HG03196 (cell line): ENCODE results near the gene LRRC25.
"Not testable (repeated sequence)": the region's sequence is repeated elsewhere in the genome, so short reads cannot be mapped to it uniquely, and the experiment has no call there.

Source experiments
- ATAC-seq: cut with Tn5 transposase; IDR thresholded peaks from one replicate; pipeline ENCODE4 v1.9.1; 2021; ENCODE audit not compliant: unreplicated experiment

LRRC25 gene

DNA sequence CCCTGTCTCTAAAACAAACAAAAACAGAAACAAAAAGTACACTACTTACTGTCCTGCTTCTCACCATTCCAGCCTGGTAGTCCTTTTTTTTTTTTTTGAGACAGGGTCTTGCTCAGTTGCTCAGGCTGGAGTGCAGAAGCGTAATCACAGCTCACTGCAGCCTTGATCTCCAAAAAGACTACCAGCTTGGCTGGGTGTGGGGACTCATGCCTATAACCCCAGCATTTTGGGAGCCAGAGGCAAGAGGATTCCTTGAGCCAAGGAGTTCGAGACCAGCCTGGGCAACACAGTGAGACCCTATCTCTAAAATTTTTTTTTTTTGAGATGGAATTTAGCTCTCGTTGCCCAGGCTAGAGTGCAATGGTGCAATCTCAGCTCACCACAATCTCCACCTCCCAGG lies 16.6 kb downstream of the LRRC25 start:
- no peak for ATAC-seq

DNA sequence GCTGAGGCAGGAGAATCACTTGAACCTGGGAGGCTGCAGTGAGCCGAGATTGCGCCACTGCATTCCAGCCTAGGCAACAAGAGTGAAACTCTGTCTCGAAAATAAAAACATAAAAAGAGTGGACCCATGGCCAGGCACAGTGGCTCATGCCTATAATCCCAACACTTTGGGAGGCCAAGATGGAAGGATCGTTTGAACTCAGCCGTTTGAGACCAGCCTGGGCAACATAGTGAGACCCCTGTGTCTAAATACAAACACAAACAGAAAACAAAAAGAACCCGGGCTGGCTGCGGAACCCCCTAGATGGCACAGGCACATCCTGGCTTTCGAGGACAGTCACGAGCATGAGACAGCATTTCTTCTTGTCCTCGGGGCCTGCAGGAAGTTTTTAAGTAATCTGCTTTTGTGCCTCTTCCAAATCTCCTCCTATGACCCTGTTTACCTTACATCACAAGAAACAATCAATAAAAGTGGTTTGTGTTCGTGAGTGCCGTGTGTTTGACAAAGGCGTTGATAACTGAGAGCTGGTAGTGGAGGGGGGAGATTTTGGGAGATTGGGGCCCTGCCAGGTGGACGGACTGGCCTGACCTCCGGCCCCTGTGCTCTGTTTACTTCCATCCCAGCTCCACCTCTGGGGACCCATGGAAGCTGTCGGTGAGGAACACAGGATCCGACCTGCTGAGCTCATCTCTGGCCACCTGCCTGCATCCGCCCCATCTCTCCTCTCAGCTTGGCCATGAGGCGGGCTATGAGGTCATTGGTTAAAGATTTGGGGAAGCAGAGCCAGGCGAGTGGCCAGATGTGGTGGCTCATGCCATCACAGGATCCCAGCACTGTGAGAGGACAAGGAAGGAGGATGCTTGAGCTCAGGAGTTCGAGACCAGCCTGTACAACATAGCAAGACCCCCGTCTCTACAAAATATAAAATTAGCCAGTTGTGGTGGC lies 17.3 kb downstream of the LRRC25 start:
- ATAC-seq, result no peak

DNA sequence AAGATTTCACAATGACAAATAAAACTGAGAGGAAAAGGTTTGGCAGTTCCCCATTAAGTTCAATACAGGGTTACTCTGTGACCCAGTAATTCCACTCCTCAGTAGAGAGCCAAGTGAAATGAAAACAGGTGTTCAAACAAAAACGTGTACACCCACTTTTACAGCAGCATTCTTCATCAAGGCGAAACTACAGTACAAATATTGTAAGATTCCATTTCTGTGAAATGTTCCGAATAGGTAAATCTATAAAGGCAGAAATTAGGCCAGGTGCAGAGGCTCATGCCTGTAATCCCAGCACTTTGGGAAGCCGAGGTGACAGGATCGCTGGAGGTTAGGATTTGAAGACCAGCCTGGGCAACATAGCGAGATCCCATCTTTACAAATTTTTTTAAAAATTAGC lies 20.4 kb downstream of the LRRC25 start:
- no peak for ATAC-seq

DNA sequence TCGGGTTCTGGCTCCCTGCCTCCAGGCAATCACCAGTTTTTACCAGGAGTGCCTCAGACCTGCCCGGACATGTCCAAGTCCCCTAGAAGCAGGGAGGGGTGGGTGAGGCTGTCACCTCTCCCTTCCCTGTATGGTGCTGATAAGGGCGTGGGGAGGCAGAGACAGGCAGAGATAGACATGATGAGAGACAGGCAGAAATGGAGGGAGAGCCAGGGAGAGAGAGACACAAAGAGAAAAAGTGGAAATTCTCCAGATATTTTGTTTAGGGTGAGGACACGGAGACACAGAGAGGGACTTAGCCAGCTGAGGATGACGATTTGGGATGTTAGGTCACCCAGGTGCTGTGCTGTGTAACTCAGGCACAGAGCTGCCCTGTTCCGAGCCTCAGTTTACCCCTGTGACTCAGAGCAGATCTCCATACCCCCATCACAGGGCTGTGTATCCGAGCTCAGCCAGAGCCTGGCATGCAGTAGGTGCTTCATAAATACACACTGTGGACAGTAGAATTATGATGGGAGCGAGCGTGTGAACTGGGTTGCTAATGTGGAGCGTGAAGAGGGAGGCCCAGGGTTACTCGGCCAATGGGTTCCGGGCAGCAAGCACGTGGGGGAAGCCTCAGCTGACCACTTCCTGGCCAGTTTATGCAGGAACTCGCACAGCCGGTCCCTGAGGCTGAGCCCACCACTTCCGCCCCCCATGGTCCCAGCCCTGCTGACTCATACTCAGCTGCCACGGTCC lies 23.4 kb downstream of the LRRC25 start:
- peak; percentile 79 for ATAC-seq

DNA sequence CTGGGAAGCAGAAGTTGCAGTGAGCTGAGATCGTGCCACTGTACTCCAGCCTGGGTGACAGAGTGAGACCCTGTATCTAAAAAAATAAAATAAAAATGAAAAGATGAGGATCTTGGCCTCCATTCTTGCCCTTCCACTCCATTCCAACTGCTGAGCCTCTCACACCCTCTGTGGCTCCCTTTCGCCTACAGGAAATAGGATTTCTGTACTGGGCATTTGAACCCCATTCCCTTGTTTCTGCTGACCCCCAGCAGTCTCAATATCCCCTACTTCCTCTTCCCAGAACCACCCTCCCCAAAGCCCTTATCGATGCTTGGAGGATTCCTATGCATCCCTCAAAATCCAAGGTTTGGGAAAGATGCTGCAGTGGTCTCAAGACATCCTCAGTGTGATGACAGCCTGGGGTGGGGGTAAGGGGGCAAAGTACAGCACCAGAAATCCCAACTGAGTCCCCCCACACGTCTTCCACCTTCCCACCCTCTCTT lies 24.0 kb downstream of the LRRC25 start:
- ATAC-seq, result no peak

DNA sequence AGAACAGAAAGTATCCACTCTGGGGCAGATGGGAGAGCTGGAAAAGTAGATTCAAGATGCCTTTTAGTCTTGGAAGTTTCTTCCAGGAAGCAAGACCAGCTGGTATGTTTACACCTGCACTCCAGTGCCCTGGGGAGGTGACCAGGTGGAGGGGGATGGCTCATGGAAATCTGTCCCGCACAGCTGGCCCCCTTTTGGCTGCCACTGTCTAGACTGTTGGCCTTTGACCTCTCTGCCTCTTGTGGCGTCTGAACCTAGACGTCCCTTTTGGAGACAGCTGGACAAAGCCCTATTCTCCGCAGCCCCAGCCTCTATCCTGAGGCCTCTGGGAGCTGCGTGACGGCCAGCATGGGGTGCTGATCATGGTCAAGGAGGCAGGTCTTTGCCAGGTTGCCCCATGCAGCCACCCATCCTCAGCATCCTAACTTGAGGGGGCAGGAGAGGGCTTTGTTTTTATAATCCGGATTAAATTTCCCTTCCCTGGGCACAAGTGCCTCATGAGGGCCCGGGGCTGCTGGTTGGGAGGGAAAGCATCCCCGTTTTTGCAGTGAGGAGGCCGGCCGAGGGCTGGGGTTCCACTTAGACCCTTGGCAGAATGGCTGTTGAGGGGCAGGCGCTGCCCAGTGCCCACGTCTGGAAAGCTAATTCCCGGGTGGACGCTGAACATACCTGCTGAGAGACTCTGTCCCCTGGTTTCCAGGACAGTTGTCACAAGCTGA lies 28.8 kb downstream of the LRRC25 start:
- ATAC-seq, result no peak

DNA sequence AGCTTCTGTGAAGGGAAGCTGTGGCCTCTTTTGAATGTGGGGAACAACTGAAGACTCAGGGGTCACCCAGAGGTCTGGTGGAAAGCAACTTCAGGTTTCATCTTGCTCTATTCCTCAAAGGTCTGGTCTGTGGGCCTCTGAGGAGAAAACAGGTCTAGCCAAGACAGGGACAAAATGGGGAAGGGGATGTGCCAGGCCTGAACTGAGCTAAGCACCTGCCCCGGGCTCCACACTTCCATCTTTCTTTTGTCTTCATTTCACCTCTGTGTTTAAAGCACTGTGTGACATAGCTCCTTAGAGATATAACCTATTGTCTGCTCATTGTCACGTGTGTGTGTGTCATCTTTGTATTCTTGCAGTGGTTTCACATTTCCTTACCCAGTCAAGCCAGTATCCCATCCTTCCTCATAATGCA lies 31.4 kb downstream of the LRRC25 start:
- no peak for ATAC-seq

DNA sequence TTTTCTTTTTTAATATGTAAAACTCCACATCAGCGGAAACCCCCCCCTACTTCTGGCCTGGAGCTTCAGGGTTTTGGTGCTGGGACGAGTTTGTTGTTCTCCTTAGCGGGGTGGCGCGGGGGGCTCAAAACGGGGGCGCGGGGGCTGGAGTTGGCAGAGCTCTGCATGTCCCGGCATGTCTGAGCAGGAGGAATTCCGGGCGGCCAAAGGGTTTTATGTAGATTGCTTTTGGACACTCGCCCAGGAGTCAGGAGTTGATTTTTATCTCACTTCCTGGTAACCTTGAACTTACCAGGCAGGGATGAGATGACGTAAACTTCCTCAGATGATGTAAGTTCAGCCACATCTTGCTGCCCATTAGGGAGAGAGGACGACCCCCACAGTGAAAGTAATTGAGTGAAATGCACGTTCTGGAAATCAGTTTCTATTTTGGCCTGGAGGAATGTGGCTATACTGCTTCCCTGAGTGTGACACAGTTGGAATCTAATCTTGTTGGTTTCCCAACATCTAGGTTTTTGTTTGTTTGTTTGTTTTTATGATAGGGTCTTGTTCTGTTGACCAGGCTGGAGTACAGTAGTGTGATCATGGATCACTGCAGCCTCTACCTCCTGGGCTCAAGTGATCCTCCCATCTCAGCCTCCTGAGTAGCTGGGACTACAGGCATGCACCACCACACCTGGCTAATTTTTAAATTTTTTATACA lies 32.4 kb downstream of the LRRC25 start:
- no peak for ATAC-seq

DNA sequence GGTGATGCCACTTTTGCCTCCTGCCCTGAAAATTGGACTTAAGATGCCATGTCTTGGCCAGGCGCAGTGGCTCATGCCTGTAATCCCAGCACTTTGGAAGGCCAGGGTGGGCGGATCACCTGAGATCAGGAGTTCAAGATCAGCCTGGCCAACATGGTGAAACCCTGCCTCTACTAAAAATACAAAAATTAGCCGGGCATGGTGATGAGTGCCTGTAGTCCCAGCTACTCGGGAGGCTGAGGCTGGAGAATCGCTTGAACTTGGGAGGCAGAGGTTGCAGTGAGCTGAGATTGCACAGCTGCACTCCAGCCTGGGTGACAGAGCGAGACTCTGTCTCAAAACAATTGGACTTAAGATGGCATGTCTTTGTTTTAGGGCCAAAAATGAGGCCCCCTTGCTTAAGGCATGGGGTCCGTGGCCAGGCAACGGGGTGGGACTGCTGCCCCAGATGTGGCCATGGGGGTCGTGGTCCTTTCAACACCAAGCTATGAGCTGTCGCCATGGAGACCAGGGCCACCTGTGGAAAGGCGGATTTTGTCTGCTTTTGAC lies 33.1 kb downstream of the LRRC25 start:
- ATAC-seq, result not testable (repeated sequence)

DNA sequence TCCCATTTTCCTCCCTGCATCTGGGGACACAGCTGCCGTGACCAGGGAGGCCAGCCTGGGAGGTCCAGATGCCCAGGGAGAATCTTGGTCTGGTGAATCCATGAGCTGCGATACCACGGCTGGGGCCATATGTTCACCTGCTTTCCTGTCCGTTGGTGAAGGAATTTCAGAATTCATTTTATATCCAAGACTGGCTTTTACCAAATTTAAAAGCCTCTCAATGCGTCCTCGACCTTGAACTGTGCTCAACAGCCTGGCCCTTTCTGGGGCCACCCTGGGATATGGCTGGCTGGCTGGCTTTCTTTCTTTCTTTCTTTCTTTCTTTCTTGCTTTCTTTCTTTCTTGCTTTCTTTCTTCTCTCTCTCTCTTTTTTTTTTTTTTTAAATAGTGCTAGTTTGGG lies 33.6 kb downstream of the LRRC25 start:
- no peak for ATAC-seq

DNA sequence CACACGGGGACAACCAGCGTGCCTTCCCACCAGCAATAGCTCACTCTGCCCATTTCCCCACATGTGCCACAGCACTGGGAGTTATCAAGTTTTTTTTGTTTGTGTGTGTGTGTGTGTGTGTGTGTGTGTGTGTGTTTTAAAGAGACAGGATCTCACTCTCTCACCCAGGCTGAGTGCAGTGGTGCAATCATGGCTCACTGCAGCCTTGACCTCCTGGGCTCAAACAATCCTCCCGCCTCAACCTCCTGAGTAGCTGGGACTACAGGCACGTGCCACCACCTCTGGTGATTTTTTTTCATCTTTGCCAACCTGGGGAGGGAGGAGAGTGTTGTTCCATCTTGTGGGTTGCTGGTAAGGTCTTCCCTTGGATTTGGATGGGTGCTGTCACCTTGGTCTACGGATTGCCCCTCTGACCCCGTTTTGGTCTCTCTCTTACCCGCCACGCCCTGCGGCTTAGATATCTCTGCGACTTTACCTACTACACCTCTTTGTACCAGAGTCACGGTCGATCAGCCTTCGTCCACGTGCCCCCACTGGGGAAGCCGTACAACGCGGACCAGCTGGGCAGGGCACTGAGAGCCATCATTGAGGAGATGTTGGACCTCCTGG lies 34.4 kb downstream of the LRRC25 start:
- no peak for ATAC-seq

DNA sequence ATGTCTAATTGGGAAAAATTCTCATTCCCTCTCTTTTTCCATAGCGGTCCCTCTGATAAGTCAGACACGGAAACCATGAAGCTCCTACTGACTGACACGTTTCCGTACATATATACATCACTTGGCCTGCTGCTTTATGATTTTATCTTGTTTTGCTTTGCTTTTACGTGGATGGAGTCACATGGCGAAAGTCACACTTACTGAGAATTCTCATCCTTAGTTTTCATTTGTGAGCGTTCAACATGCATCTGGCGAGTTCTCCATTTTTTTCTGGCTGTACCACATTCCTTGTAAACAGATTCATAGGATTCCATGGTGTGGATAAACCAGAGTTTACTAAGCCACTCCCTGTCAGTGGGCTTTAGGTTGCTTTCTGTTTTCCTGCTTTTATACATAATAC lies 35.8 kb downstream of the LRRC25 start:
- no peak for ATAC-seq

DNA sequence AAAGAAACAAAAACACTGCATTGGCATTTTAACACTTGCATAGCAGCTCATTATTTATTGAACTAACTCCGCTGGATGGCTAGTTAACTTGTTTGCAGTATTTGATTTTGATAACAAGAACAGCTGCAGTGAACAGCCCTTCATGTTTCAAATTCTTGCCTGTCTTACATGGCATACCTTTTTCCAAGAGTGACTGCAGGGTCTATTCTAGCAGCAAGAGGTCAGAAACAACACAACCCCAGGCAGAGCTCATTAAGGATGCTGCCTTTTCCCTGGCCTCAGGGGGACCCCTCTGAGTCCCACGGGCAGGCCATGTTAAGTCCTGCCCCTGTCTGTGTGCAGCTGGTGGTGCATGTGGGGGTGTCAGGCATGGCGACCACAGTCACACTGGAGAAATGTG lies 40.4 kb downstream of the LRRC25 start:
- ATAC-seq, result no peak

DNA sequence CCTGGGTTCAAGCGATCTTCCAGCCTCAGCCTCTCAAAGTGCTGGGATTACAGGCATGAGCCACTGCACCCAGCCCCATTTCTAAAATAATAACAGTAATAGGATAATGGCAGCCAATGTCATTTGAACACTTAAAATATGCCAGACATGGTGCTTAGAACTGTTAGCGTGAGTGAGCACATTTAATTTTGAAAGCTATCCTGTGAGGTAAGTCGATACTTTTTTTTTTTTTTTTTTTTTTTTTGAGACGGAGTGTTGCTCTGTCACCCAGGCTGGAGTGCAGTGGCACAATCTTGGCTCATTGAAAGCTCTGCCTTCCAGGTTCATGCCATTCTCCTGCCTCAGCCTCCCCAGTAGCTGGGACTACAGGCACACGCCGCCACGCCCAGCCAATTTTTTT lies 42.7 kb downstream of the LRRC25 start:
- ATAC-seq, result not testable (repeated sequence)

DNA sequence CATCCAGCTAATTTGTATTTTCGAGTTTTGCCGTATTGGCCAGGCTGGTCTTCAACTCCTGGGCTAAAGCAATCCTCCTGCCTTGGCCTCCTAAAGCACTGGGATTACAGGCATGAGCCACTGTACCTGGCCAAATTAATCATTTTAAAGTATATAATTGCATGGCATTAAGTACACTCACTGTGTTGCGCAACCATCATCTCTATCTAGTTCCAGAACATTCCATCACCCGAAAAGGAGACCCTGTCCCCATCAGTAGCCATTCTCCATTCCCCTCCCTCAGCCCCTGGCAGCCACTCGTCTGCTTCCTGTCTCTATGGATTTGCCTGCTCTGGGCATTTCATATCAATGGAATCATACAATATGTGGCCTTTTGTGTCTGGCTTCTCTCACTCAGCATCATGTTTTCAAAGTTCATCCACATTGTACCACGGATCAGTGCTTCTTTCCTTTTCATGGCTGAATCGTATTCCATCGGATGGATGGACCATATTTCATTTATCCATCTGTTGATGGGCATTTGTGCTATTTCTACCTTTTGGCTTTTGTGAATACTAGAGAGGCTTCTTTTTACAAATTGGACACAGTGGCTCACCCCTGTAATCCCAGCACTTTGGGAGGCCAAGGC lies 43.9 kb downstream of the LRRC25 start:
- ATAC-seq, result no peak

DNA sequence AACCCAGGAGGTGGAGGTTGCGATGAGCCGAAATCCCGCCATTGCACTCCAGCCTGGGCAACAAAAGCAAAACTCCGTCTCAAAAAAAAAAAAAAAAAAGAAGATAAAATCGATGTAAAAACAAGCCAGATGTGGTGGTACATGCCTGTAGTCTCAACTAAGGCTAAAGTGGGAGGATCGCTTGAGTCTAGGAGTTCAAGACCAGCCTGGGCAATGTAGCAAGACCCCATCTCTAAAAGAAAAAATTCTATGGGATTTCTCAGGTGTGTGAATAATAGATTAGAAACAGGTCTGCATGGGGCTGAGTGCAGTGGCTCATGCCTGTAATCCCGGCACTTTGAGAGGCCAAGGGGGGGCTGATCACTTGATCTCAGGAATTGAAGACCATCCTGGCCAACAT lies 45.9 kb downstream of the LRRC25 start:
- ATAC-seq, result no peak

DNA sequence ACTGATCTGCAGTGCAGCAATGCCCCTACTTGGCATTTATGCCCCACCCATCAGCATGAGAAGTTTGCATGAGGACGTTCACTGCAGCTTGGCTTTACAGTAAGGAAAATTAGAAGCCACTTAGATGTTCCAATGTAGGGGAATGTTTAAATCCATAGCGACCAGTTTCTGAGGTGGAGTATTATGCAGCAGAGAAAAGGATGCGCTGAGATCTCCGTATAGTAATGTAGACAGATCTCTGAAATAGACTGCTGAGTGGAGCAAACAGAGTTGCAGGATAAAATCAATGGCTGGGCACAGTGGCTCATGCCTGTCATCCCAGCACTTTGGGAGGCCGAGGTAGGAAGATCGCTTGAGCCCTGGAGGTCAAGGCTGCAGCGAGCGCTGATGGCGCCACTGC lies 46.9 kb downstream of the LRRC25 start:
- ATAC-seq, result no peak

DNA sequence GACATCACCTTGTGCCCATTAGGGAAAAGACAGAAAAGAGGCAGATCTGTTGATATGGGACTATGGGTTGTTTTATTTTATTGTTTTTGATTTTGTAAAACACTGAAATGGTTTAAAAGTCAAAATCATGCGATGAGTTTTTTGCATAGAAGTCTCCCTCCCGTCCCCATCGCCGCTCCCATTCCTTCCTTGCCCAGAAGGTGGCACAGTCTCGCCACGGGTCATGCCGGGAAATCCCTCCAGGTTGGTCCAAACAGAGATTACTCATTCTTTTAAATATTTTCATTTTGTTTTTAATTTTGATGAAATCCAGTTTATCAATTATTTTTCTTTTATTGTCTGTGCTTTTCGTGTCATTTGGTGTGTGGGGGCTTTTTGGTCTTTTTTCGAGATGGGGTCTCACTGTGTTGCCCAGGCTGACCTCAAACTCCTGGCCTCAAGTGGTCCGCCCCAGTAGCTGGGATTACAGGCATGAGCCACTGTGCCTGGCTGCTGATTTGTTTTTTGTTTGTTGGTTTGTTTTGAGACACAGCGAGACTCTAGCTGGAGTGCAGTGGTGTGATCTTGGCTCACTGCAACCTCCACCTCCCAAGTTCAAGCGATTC lies 47.8 kb downstream of the LRRC25 start:
- no peak for ATAC-seq

DNA sequence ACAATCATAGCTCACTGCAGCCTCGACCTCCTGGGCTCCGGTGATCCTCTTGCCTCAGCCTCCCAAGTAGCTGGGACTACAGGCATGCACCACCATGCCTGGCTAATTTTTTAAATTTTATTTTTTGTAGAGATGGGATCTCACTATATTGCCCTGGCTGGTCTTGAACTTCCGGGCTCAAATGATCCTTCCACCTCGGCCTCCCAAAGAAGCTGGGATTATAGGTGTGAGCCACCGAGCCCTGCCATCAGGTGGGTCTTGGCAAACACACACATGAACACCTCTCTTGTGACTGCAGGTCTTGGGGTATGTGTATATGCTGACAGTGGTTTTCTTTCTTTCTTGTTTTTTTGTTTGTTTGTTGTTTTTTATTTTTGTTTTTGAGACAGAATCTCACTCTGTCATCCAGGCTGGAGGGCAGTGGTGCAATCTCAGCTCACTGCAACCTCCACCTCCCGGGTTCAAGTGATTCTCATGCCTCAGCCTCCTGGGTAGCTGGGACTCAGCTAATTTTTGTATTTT lies 48.5 kb downstream of the LRRC25 start:
- not testable (repeated sequence) for ATAC-seq
